PC-3 (cell line): ENCODE measurements around the gene RAB44. TPM values are rescaled to one million over a fixed set of nuclear protein-coding genes. Genes with fewer than 3 reads are reported as not detected.

Experiments
- ATAC-seq: fragments of 200-7000 bp; cut with Tn5 transposase; 2 replicates; pipeline ENCODE4 v1.9.1; 2020; ENCODE audit warnings: mild to moderate bottlenecking, moderate library complexity
- BruUV-seq: library from RNA; stranded (reverse); fragments of 400-500 nt; replicated peaks from 2 replicates; lab custom pipeline; 2021; lab: Mats Ljungman, UMichigan
- CTCF ChIA-PET: fragments of 300-600 bp; sonication (Branson Sonifier 250); formaldehyde crosslinking; loops from one replicate; lab custom pipeline; 2022; ENCODE audit warnings: antibody characterized with exemption; lab: Charles Lee
- POLR2A ChIA-PET: fragments of 300-600 bp; sonication (Branson Sonifier 250); formaldehyde crosslinking; loops from one replicate; lab custom pipeline; 2022; ENCODE audit warnings: antibody characterized with exemption; ENCODE audit not compliant: unreplicated experiment; lab: Charles Lee
- DNase-seq: peaks from one replicate; pipeline ENCODE4 v3.0.0-alpha.2; 2015
- H2AFZ ChIP-seq: fragments of 300-600 bp; sonication (generic); 2 replicates; pipeline ENCODE4 v1.6.0; 2016; ENCODE audit warnings: antibody characterized with exemption, low read length
- H3F3A ChIP-seq: fragments of 300-600 bp; sonication (generic); one replicate; pipeline ENCODE4 v1.6.0; 2017; ENCODE audit warnings: antibody characterized with exemption, low read length, control low read depth, mild to moderate bottlenecking; ENCODE audit not compliant: unreplicated experiment
- H3K27ac ChIP-seq: fragments of 300-600 bp; sonication (generic); 2 replicates; pipeline ENCODE4 v1.5.1; 2016; ENCODE audit warnings: mild to moderate bottlenecking, low read length
- H3K27me3 ChIP-seq: fragments of 300-600 bp; sonication (generic); 2 replicates; pipeline ENCODE4 v1.6.1; 2016; ENCODE audit warnings: low read length, mixed read lengths
- H3K36me3 ChIP-seq: fragments of 300-600 bp; sonication (generic); 2 replicates; pipeline ENCODE4 v1.6.1; 2016; ENCODE audit warnings: low read depth, mixed run types, low read length, mixed read lengths
- H3K4me1 ChIP-seq: fragments of 300-600 bp; sonication (generic); 2 replicates; pipeline ENCODE4 v1.5.1; 2016; ENCODE audit warnings: low read length; ENCODE audit not compliant: insufficient read depth
- H3K4me2 ChIP-seq: fragments of 300-600 bp; sonication (generic); 2 replicates; pipeline ENCODE4 v1.6.0; 2016; ENCODE audit warnings: low read length
- H3K4me3 ChIP-seq: fragments of 300-600 bp; sonication (generic); 2 replicates; pipeline ENCODE4 v1.5.1; 2016; ENCODE audit warnings: mild to moderate bottlenecking, low read length, mixed read lengths
- H3K79me2 ChIP-seq: fragments of 300-600 bp; sonication (generic); 2 replicates; pipeline ENCODE4 v1.6.1; 2017; ENCODE audit warnings: low read length, mixed read lengths
- H3K9ac ChIP-seq: fragments of 300-600 bp; sonication (generic); 2 replicates; pipeline ENCODE4 v1.6.0; 2016; ENCODE audit warnings: mild to moderate bottlenecking, low read length
- H3K9me2 ChIP-seq: fragments of 300-600 bp; sonication (generic); replicated peaks from 2 replicates; pipeline ENCODE4 v1.6.1; 2016; ENCODE audit warnings: mixed run types, low read length, mixed read lengths
- H3K9me3 ChIP-seq: fragments of 300-600 bp; sonication (generic); 2 replicates; pipeline ENCODE4 v1.6.1; 2016; ENCODE audit warnings: low read length, mixed read lengths
- H4K20me1 ChIP-seq: fragments of 300-600 bp; sonication (generic); 2 replicates; pipeline ENCODE4 v1.6.1; 2016; ENCODE audit warnings: low read length, mixed read lengths
- CTCF ChIP-seq: fragments of 300-600 bp; sonication (generic); conservative IDR thresholded peaks from 2 replicates; pipeline ENCODE4 v1.5.1; 2017; ENCODE audit warnings: antibody characterized with exemption, low read depth, mild to moderate bottlenecking, low read length
- EZH2 ChIP-seq: fragments of 300-600 bp; sonication (generic); IDR thresholded peaks from one replicate; pipeline ENCODE4 v1.6.1; 2017; ENCODE audit warnings: antibody characterized with exemption, mild to moderate bottlenecking, low read length; ENCODE audit not compliant: unreplicated experiment
- EZH2phosphoT487 ChIP-seq: fragments of 300-600 bp; sonication (generic); IDR thresholded peaks from 2 replicates; pipeline ENCODE4 v1.6.1; 2018; ENCODE audit warnings: mild to moderate bottlenecking, antibody characterized with exemption, low read length, borderline replicate concordance
- intact Hi-C: fragments of 100-400 bp; cut with micrococcal nuclease; formaldehyde crosslinking; loops from 2 replicates; pipeline ENCODE4 v1.9.0; 2023
- total RNA-seq: library from RNA; depleted of rRNA; stranded (reverse); fragments of >200 nt; gene quantifications from 2 replicates; pipeline ENCODE4 v1.2.3, GENCODE V29; 2014

RAB44 gene
- total RNA-seq, 1 experiment from 2014 or later, result not detected

- BruUV-seq, result no TSS peak
- Histone ChIP-seq H4K20me1 (no peaks in the 10 kb centered on the region), H3K79me2 (no peaks in the 10 kb centered on the region), H3K9me2 (no peaks in the 10 kb centered on the region), H3K27me3 (no peaks in the 10 kb centered on the region), H3F3A (no peaks in the 10 kb centered on the region), H3K9me3 (no peaks in the 10 kb centered on the region), H3K4me1 (no peaks in the 10 kb centered on the region), H3K27ac (no peak overlapping the region), H3K4me3 (no peak overlapping the region), H2AFZ (no peak overlapping the region), H3K9ac (no peak overlapping the region), H3K4me2 (no peak overlapping the region), H3K36me3 (no peaks in the 10 kb centered on the region)
- ChIA-PET CTCF (no interaction called here), POLR2A (no interaction called here)
- DNase-seq (peak; percentile 11), ATAC-seq (peak; percentile 21; the same call in 1 of the 2 replicates)
- intact Hi-C loops, result loop anchor here (10.0 kb wide), 1 partner anchor 113 kb away; no protein-coding TSS in a partner anchor
- TF ChIP-seq EZH2, result no peak
- TF ChIP-seq EZH2phosphoT487, result no peak
- TF ChIP-seq CTCF, result no peak
These were observed 29.9 kb downstream of the RAB44 start for GRCh38 chr6:36727505-36728021.

GRCh38 chr6:36728289-36729160 lies 30.9 kb downstream of the RAB44 start:
- H3K79me2 ChIP-seq, result no peaks in the 10 kb centered on the region
- no peak for TF ChIP-seq CTCF
- TF ChIP-seq EZH2phosphoT487, result no peak
- TF ChIP-seq EZH2, result no peak
- ChIA-PET CTCF (no interaction called here), POLR2A (no interaction called here)
- H3K36me3 ChIP-seq, result no peaks in the 10 kb centered on the region
- no peak overlapping the region for H3K27ac ChIP-seq
- no peaks in the 10 kb centered on the region for H3K9me2 ChIP-seq
- no peak overlapping the region for H3K4me3 ChIP-seq
- intact Hi-C loops, result loop anchor here (10.0 kb wide), 1 partner anchor 114 kb away; no protein-coding TSS in a partner anchor
- H3F3A ChIP-seq, result no peaks in the 10 kb centered on the region
- no peak overlapping the region for H3K4me2 ChIP-seq
- no peaks in the 10 kb centered on the region for H3K4me1 ChIP-seq
- H4K20me1 ChIP-seq, result no peaks in the 10 kb centered on the region
- no TSS peak for BruUV-seq
- DNase-seq, result no peak
- no peak overlapping the region for H3K9ac ChIP-seq
- no peaks in the 10 kb centered on the region for H3K9me3 ChIP-seq
- no peak for ATAC-seq
- H2AFZ ChIP-seq, result no peak overlapping the region
- H3K27me3 ChIP-seq, result no peaks in the 10 kb centered on the region

DNA sequence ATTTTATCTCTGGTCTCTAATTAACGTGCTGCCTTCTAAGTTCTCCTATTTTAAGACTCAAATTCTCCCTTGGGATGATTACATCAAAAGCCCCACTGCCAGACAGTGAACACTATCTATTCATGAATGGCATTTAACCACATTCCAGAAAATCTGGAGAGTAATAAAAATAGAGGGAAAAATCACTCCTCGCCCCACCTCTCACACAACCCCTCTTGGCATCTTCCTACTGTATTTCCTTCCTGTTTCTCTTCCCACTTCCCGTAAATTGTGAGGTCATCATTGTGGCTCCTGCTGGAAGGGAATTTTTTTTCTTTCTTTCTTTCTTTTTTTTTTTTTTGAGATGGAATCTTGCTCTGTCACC lies 31.5 kb downstream of the RAB44 start:
- no peak for DNase-seq
- ChIA-PET CTCF (no interaction called here), POLR2A (no interaction called here)
- Histone ChIP-seq H3K27me3 (no peaks in the 10 kb centered on the region), H2AFZ (no peak overlapping the region), H3K79me2 (no peaks in the 10 kb centered on the region), H3K4me1 (no peaks in the 10 kb centered on the region), H3K9me2 (no peaks in the 10 kb centered on the region), H3F3A (no peaks in the 10 kb centered on the region), H3K4me2 (no peak overlapping the region), H3K4me3 (no peak overlapping the region), H3K36me3 (no peaks in the 10 kb centered on the region), H4K20me1 (no peaks in the 10 kb centered on the region), H3K27ac (no peak overlapping the region), H3K9me3 (no peaks in the 10 kb centered on the region), H3K9ac (no peak overlapping the region)
- no TSS peak for BruUV-seq
- no peak for ATAC-seq
- intact Hi-C loops, result loop anchor here (10.0 kb wide), 1 partner anchor 114 kb away; no protein-coding TSS in a partner anchor
- no peak for TF ChIP-seq CTCF
- no peak for TF ChIP-seq EZH2
- TF ChIP-seq EZH2phosphoT487, result no peak
